PC-3 (cell line): ENCODE measurements around the gene FFAR1. TPM values are rescaled to one million over a fixed set of nuclear protein-coding genes. Genes with fewer than 3 reads are reported as not detected.

Source experiments
- ATAC-seq: fragments of 200-7000 bp; cut with Tn5 transposase; 2 replicates; pipeline ENCODE4 v1.9.1; 2020; ENCODE audit warnings: mild to moderate bottlenecking, moderate library complexity
- BruUV-seq: library from RNA; stranded (reverse); fragments of 400-500 nt; replicated peaks from 2 replicates; lab custom pipeline; 2021; lab: Mats Ljungman, UMichigan
- CTCF ChIA-PET: fragments of 300-600 bp; sonication (Branson Sonifier 250); formaldehyde crosslinking; loops from one replicate; lab custom pipeline; 2022; ENCODE audit warnings: antibody characterized with exemption; lab: Charles Lee
- POLR2A ChIA-PET: fragments of 300-600 bp; sonication (Branson Sonifier 250); formaldehyde crosslinking; loops from one replicate; lab custom pipeline; 2022; ENCODE audit warnings: antibody characterized with exemption; ENCODE audit not compliant: unreplicated experiment; lab: Charles Lee
- DNase-seq: peaks from one replicate; pipeline ENCODE4 v3.0.0-alpha.2; 2015
- H2AFZ ChIP-seq: fragments of 300-600 bp; sonication (generic); 2 replicates; pipeline ENCODE4 v1.6.0; 2016; ENCODE audit warnings: antibody characterized with exemption, low read length
- H3F3A ChIP-seq: fragments of 300-600 bp; sonication (generic); one replicate; pipeline ENCODE4 v1.6.0; 2017; ENCODE audit warnings: antibody characterized with exemption, low read length, control low read depth, mild to moderate bottlenecking; ENCODE audit not compliant: unreplicated experiment
- H3K27ac ChIP-seq: fragments of 300-600 bp; sonication (generic); 2 replicates; pipeline ENCODE4 v1.5.1; 2016; ENCODE audit warnings: mild to moderate bottlenecking, low read length
- H3K27me3 ChIP-seq: fragments of 300-600 bp; sonication (generic); 2 replicates; pipeline ENCODE4 v1.6.1; 2016; ENCODE audit warnings: low read length, mixed read lengths
- H3K36me3 ChIP-seq: fragments of 300-600 bp; sonication (generic); 2 replicates; pipeline ENCODE4 v1.6.1; 2016; ENCODE audit warnings: low read depth, mixed run types, low read length, mixed read lengths
- H3K4me1 ChIP-seq: fragments of 300-600 bp; sonication (generic); 2 replicates; pipeline ENCODE4 v1.5.1; 2016; ENCODE audit warnings: low read length; ENCODE audit not compliant: insufficient read depth
- H3K4me2 ChIP-seq: fragments of 300-600 bp; sonication (generic); 2 replicates; pipeline ENCODE4 v1.6.0; 2016; ENCODE audit warnings: low read length
- H3K4me3 ChIP-seq: fragments of 300-600 bp; sonication (generic); 2 replicates; pipeline ENCODE4 v1.5.1; 2016; ENCODE audit warnings: mild to moderate bottlenecking, low read length, mixed read lengths
- H3K79me2 ChIP-seq: fragments of 300-600 bp; sonication (generic); 2 replicates; pipeline ENCODE4 v1.6.1; 2017; ENCODE audit warnings: low read length, mixed read lengths
- H3K9ac ChIP-seq: fragments of 300-600 bp; sonication (generic); 2 replicates; pipeline ENCODE4 v1.6.0; 2016; ENCODE audit warnings: mild to moderate bottlenecking, low read length
- H3K9me2 ChIP-seq: fragments of 300-600 bp; sonication (generic); replicated peaks from 2 replicates; pipeline ENCODE4 v1.6.1; 2016; ENCODE audit warnings: mixed run types, low read length, mixed read lengths
- H3K9me3 ChIP-seq: fragments of 300-600 bp; sonication (generic); 2 replicates; pipeline ENCODE4 v1.6.1; 2016; ENCODE audit warnings: low read length, mixed read lengths
- H4K20me1 ChIP-seq: fragments of 300-600 bp; sonication (generic); 2 replicates; pipeline ENCODE4 v1.6.1; 2016; ENCODE audit warnings: low read length, mixed read lengths
- EZH2 ChIP-seq: fragments of 300-600 bp; sonication (generic); IDR thresholded peaks from one replicate; pipeline ENCODE4 v1.6.1; 2017; ENCODE audit warnings: antibody characterized with exemption, mild to moderate bottlenecking, low read length; ENCODE audit not compliant: unreplicated experiment
- EZH2phosphoT487 ChIP-seq: fragments of 300-600 bp; sonication (generic); IDR thresholded peaks from 2 replicates; pipeline ENCODE4 v1.6.1; 2018; ENCODE audit warnings: mild to moderate bottlenecking, antibody characterized with exemption, low read length, borderline replicate concordance
- intact Hi-C: fragments of 100-400 bp; cut with micrococcal nuclease; formaldehyde crosslinking; loops from 2 replicates; pipeline ENCODE4 v1.9.0; 2023
- total RNA-seq: library from RNA; depleted of rRNA; stranded (reverse); fragments of >200 nt; gene quantifications from 2 replicates; pipeline ENCODE4 v1.2.3, GENCODE V29; 2014
- TF ChIP-seq, protein P1 (sequence below): fragments of 300-600 bp; sonication (generic); conservative IDR thresholded peaks from 2 replicates; pipeline ENCODE4 v1.5.1; 2017; ENCODE audit warnings: antibody characterized with exemption, low read depth, mild to moderate bottlenecking, low read length

The FFAR1 gene
- total RNA-seq, 1 experiment from 2014 or later = not detected

DNA sequence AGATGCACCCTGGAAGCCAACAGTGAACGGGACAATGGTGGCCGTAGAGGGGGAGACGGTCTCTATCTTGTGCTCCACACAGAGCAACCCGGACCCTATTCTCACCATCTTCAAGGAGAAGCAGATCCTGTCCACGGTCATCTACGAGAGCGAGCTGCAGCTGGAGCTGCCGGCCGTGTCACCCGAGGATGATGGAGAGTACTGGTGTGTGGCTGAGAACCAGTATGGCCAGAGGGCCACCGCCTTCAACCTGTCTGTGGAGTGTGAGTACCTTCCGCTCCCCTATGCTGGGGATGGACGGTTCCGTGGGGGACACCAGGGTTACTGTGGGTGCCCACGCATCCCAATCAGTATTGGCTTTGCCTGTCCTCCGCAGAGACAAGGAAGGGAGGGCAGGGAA lies 45.3 kb upstream of the FFAR1 start:
- DNase-seq (no peak), ATAC-seq (no peak)
- H3K4me3 ChIP-seq = no peak overlapping the region
- BruUV-seq = no TSS peak
- ChIA-PET POLR2A (no interaction called here), CTCF (no interaction called here)
- no peak overlapping the region for H3K9ac ChIP-seq
- H3K79me2 ChIP-seq = no peaks in the 10 kb centered on the region
- no peaks in the 10 kb centered on the region for H3K27me3 ChIP-seq
- H3K4me1 ChIP-seq = no peaks in the 10 kb centered on the region
- H3F3A ChIP-seq = no peaks in the 10 kb centered on the region
- H3K9me2 ChIP-seq = no peaks in the 10 kb centered on the region
- H3K27ac ChIP-seq = no peak overlapping the region
- H3K4me2 ChIP-seq = no peak overlapping the region
- no peaks in the 10 kb centered on the region for H4K20me1 ChIP-seq
- intact Hi-C loops = no loop called here
- no peak for TF ChIP-seq EZH2
- TF ChIP-seq, protein P1, sequence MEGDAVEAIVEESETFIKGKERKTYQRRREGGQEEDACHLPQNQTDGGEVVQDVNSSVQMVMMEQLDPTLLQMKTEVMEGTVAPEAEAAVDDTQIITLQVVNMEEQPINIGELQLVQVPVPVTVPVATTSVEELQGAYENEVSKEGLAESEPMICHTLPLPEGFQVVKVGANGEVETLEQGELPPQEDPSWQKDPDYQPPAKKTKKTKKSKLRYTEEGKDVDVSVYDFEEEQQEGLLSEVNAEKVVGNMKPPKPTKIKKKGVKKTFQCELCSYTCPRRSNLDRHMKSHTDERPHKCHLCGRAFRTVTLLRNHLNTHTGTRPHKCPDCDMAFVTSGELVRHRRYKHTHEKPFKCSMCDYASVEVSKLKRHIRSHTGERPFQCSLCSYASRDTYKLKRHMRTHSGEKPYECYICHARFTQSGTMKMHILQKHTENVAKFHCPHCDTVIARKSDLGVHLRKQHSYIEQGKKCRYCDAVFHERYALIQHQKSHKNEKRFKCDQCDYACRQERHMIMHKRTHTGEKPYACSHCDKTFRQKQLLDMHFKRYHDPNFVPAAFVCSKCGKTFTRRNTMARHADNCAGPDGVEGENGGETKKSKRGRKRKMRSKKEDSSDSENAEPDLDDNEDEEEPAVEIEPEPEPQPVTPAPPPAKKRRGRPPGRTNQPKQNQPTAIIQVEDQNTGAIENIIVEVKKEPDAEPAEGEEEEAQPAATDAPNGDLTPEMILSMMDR = no peak
- no peak for TF ChIP-seq EZH2phosphoT487
- H3K9me3 ChIP-seq = no peaks in the 10 kb centered on the region
- no peak overlapping the region for H2AFZ ChIP-seq
- no peaks in the 10 kb centered on the region for H3K36me3 ChIP-seq

DNA sequence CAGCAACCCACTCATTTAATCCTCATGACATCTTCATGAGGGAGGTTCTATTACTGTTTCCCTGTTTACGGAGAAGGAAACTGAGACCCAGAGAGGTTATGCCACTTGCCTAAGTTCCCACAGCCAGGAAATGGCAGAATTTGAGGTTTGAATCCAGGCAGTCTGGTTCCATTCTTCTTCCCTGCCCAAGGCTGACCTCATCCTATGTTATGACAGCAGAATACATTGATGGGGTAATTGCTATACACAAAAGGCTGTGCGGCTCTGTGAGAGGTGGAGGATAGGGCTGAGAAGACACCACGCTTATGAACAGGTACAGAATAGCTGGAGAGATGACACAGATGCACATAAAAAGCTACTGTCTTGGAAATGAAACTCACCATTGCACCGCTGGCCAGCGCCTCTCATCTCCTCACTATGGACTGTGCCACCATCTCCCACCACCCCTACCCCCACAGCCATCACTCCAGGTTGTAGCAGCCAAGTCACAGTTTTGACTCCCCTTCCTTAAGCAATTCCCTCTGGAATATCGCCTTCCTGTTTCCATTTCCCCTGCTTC lies 44.3 kb upstream of the FFAR1 start:
- intact Hi-C loops = no loop called here
- CTCF ChIA-PET = no interaction called here
- ATAC-seq (no peak), DNase-seq (no peak)
- Histone ChIP-seq H3K9me3 (no peaks in the 10 kb centered on the region), H3K9me2 (no peaks in the 10 kb centered on the region), H2AFZ (no peak overlapping the region), H4K20me1 (no peaks in the 10 kb centered on the region), H3K4me2 (no peak overlapping the region), H3K79me2 (no peaks in the 10 kb centered on the region), H3K4me1 (no peaks in the 10 kb centered on the region), H3K9ac (no peak overlapping the region), H3F3A (no peaks in the 10 kb centered on the region), H3K27ac (no peak overlapping the region), H3K27me3 (no peaks in the 10 kb centered on the region), H3K4me3 (no peak overlapping the region), H3K36me3 (no peaks in the 10 kb centered on the region)
- no TSS peak for BruUV-seq
- POLR2A ChIA-PET = no interaction called here
- TF ChIP-seq EZH2phosphoT487 (no peak), EZH2 (no peak)
- TF ChIP-seq, protein P1 = no peak

DNA sequence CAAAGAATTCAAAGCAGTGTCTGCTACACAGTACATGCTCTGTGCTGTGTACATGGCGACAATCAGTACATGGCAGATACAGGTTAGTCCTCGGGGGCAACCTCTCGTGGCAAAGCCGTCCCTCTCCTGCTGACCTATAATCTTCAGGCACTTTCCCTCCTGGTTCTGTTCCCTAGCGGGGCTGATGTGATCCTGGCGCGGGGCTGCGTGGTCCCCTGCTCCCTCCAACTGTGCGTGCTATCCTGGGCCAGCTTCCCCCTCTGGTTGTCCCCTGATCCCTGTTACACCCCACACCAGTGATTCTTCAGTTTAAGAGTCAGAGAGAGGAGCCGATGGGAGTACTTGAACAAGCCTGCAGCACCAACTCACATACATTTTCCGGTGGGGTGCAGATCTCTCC lies 43.7 kb upstream of the FFAR1 start:
- CTCF ChIA-PET = no interaction called here
- Histone ChIP-seq H3K9me2 (no peaks in the 10 kb centered on the region), H3F3A (no peaks in the 10 kb centered on the region), H3K4me3 (no peak overlapping the region), H3K36me3 (no peaks in the 10 kb centered on the region), H3K27me3 (no peaks in the 10 kb centered on the region), H3K9me3 (no peaks in the 10 kb centered on the region), H3K4me2 (no peak overlapping the region), H3K79me2 (no peaks in the 10 kb centered on the region), H3K9ac (no peak overlapping the region), H2AFZ (no peak overlapping the region), H4K20me1 (no peaks in the 10 kb centered on the region), H3K27ac (no peak overlapping the region), H3K4me1 (no peaks in the 10 kb centered on the region)
- intact Hi-C loops = no loop called here
- POLR2A ChIA-PET = no interaction called here
- DNase-seq (no peak), ATAC-seq (no peak)
- BruUV-seq = no TSS peak
- TF ChIP-seq EZH2 (no peak), EZH2phosphoT487 (no peak)
- TF ChIP-seq, protein P1 = no peak
